HUDEP-2 (cell line): ENCODE measurements around the gene UPP2.

ENCODE experiments used
- DNase-seq, 76 experiments: peaks; one replicate each; lab custom pipeline; 2025; ENCODE audit not compliant: unreplicated experiment in 76 of 76; lab: John Stamatoyannopoulos, UW

The UPP2 gene

GRCh38 chr2:158101384-158101926, at the start of gene UPP2:
Gene UPP2 (plus strand): TSS chr2:158101876. CDS start chr2:158102064, 188 bp downstream.
- DNase-seq, result no peak

GRCh38 chr2:158052761-158053160, 48.9 kb upstream of the UPP2 start:
- DNase-seq, result no peak

DNA sequence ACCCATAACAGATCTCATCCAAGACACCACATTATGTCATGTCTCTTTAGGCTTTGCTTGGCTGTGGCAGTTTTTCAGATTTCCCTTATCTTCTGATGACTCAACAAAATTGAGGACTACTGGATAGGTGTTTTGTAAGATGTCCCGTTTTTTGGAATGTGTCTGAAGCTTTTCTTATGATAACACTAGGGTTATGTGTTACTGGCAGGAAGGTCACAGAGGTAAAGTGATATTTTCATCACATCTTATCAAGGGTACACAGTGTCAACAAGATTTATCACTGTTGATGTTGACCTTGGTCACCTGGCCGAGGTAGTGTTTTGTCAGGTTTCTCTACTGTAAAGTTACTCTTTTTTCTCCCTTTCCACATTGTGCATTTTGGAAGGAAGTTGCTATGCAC, 44.8 kb upstream of the UPP2 start:
- no peak for DNase-seq

GRCh38 chr2:158060160-158060834, 41.4 kb upstream of the UPP2 start:
- no peak for DNase-seq

- DNase-seq, result no peak
Observed at GRCh38 chr2:158060835-158061435, 40.7 kb upstream of the UPP2 start.

DNA sequence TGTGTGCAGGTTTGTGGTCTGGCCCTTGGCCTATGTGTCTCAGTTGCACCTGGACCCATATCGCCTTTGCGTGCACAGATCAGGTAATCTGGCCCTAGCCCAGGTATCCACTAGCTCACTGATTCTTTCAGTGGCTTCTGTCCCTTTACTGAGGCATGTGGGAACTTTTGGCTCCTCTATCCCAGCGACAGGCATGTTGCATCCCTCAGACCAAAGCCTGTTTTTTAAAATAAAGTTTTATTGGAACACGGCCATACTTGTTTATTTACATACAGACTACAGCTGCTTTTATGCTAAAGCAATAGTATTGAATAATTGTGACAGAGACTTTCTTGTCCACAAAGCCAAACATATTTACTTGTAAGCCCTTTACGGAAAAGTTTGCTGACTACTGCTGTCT, 39.9 kb upstream of the UPP2 start:
- DNase-seq, result no peak

DNA sequence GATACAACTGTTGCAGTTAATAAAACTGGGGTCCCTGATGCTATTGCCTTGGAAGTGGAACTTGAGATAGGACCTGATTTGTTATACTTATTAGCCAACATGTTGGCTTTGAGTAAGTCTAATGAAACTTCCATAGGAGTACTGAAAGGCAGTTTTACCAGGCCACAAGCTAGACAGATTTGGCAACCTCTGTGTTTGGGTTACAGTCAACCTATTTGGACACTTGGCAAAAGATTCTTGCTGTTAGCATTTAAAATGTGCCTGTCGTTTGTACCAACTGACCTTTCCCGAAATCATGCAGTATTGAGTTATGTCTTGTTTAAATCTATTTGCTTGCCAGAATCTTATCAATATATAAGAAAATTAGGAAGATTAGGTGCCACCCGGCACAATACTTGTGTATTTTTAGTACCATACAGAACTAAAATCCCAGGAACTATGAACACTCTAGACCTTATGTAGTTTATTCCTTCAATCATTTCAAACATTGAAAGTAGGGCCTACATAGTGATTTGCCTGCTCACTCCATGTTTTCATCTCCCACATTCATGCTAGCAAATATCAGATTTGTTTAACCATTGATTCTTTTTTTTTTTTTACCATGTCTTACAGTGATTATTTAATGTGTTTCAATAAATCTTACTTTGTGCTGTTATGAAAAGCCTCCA, 35.5 kb upstream of the UPP2 start:
- DNase-seq, result no peak

- no peak for DNase-seq
Observed at GRCh38 chr2:158071018-158071417, 30.7 kb upstream of the UPP2 start.

DNA sequence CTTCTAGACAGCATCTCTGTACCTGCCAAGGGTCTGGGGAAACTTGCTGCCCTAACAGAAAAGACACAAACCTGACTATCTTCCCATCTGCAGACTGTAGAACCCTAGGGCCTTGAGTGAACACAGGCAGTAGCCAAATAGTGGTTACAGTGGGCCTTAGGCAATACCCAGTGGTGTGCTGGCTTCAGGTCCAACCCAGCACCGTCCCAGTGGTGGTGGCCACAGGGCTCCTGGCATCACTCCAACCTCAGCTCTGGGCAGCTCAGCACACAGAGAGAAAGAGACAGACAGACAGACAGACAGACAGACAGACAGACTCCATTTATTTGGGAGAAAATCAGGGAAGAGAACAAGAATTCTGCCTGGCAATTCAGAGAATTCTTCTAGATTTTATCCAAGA, 29.3 kb upstream of the UPP2 start:
- DNase-seq, result no peak

- no peak for DNase-seq
Observed at GRCh38 chr2:158079672-158080071, 22.0 kb upstream of the UPP2 start.

DNA sequence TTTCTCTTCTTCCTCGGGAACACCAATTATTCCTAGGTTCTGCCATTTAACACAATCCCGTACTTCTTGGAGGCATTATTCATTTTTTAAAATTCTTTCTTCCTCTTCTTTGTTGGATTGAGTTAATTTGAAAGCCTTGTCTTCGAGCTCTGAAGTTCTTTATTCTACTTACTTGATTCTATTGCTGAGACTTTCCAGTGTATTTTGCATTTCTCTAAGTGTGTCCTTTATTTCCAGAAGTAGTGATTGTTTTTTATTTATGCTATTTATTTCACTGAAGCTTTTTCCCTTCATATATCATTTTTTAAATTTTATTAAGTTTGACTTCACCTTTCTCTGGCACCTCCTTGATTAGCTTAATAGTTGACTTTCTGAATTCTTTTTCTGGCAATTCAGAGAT, 13.6 kb upstream of the UPP2 start:
- DNase-seq, result no peak

GRCh38 chr2:158089322-158089721, 12.4 kb upstream of the UPP2 start:
- no peak for DNase-seq

DNA sequence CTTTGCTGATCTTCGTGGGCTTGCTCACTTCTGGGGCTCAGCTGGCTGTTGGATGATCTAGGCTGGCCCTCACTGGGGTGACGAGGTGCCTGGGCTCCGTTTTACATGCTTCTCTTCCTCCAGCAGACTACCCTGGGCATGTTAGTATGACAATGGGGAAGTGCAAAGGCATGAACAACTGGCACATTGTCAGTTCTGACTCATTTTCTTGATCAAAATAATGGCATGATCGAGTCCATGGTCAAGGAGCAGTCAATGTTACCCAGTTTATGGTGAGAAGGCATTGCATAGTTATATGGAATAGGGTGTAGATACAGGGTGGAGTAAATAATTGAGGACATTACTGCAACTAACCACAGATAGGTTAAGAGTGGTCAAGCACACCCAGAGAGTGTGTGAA, 10.0 kb upstream of the UPP2 start:
- DNase-seq, result no peak

DNA sequence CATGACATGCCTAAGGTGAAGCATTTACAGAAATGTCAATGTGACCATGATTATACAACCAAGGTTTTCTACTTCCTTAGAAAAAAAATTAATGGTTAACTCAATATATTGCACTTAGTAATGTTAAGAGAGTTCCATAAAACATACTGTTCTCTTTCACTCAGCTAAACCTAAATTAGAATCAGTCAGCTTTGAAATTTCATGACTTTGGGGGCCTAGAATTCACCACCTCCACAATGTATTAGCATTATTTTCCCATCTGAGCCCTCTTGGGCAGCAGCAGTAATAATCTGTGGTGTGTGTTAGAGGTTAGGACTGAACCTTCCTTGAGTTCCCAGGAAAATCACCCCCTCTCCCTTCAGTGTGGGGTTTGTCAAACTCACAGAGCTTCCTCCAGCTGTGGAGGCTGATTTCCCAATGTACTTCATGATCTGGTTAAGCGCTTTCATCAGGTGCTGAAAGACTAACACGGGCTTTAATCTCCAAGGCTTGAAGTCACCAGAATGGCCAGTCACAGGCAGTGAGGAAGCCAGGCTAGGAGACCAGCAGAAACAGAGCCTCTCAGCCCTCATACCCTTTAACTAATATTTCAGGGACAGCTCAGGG, 7.1 kb upstream of the UPP2 start:
- DNase-seq, result no peak

DNA sequence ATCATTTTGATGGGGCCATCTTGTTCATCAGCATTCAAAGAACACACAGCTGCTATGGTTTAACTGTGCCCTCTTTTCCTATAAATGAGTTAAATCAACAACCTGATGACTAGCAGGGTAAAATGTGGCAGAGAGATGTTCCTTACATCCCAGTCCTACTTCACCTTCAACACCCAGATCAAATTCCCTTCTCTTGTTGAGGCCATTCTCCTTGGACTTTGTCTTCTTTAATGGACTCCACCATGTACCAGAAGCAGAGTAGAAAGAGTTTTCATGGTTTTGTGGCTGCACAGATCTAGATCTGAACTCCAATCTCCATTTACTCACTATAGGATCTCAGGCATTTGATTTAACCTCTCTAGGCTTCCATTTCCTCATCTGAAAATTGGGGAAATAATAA, 6.4 kb upstream of the UPP2 start:
- no peak for DNase-seq

GRCh38 chr2:158095912-158096311, 5.8 kb upstream of the UPP2 start:
- DNase-seq, result no peak

- no peak for DNase-seq
Observed at GRCh38 chr2:158097481-158097880, 4.2 kb upstream of the UPP2 start.

DNA sequence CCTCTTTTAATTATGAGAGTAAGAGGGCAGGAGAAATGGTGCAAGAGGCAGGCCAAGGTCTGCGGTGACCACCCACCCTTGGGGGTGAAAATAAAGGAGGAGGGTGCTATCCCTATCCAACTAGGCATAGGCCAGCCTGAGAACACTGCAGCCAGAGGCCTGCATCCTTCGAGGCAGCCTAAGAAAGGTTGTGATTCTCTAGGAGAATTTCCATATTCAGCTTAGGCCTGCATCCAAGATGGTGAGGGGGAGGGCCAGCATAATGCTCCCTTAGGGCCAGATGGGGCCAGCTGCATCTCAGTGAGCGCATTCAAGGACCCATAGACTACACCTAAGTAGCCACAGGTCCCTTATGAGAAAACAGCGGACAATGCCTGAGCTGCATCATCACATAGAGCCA, 3.5 kb upstream of the UPP2 start:
- no peak for DNase-seq

GRCh38 chr2:158099716-158100115, 2.0 kb upstream of the UPP2 start:
- DNase-seq, result no peak

DNA sequence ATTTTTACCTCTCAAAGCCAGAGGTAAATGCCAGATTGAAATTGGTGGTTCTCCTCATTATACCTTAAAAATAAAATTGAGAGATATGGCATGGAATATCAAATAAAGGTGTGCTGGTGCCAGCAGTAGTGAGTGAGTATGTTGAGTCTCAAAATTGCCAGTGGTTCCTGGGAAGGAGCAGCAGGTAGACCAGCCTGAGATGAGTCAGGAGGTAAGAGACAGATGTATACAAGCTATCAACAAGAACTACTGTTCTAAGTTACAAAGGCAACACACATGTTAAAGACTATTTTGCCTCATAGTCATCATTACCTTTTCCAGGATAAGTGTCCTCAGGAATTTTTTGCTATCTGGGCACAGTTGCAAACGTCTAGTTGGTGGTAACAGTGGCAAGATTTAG, 1.3 kb upstream of the UPP2 start:
- DNase-seq, result no peak

GRCh38 chr2:158102446-158102845, 770 bp downstream of the UPP2 start:
- no peak for DNase-seq
